HG03103 (cell line): ENCODE measurements around the gene WDR49.

Experiments
- ATAC-seq: cut with Tn5 transposase; IDR thresholded peaks from one replicate; pipeline ENCODE4 v1.9.1; 2021; ENCODE audit warnings: low read depth; ENCODE audit not compliant: unreplicated experiment

Gene WDR49

GRCh38 chr3:167653760-167654159 lies at the start of gene WDR49:
Gene WDR49, minus strand, starts transcription at chr3:167653942. Its CDS starts 517 bp downstream, at chr3:167653425.
- peak; percentile 43 for ATAC-seq

DNA sequence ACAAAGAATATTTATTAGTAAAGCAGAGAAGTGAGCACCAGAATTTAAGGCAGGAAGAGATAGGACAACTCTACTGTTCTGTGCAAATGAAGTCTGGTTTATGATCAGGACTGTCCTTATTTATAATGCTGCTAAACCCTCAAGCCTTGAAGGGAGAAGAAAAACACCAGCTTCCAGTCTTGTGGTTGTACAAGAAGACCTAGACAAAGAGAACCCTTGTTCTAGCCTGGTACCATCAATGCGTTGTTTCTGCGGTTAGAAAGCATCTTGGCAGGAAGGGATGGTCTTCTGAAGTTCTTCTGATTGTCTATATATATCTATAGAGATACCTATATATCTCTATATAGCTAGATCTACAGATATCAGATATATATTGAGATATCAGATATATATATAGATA lies 47.2 kb upstream of the WDR49 start:
- ATAC-seq: no peak

- ATAC-seq: no peak
Measured at GRCh38 chr3:167700046-167700445, 46.3 kb upstream of the WDR49 start.

DNA sequence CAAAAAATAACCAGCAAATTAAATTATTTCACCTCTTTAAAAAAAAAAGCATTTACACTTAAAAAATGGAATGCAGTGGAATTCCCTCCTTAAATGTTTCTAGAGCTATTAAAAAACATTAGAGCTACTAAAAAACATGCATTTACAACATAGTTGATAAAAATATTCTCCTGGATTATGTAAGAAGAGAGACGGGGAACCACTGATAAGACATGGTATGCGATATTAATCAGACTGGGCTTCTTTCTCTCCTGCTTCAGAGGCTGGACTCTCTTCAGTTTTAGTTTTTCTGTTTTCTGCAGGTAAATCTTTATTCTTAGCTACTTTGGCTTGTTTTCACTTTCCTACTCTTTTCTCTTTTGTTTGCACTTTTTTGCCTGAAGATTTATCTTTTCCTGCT lies 40.4 kb upstream of the WDR49 start:
- no peak for ATAC-seq

- peak; percentile 100 for ATAC-seq
Measured at GRCh38 chr3:167691366-167691765, 37.6 kb upstream of the WDR49 start.

GRCh38 chr3:167684388-167684993 lies 30.7 kb upstream of the WDR49 start:
- ATAC-seq: peak; percentile 77

- no peak for ATAC-seq
Measured at GRCh38 chr3:167679526-167679925, 25.8 kb upstream of the WDR49 start.

DNA sequence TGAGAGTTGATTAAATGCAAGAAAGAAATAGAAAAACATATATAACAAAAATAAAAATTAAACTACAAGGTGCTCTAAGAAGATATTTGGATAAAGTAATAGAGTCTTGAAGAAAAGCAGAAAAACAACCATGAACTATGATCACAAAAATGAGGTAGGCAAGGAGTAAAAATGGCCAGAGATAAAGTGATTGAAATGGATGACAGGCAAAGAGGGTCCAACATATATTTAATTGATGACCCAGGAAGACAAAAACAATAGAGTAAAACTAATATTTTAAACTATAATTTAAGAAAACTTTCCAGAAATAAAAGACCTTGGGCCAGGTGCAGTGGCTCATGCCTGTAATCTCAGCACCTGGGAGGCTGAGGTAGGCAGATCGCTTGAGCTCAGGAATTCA lies 22.1 kb upstream of the WDR49 start:
- no peak for ATAC-seq

GRCh38 chr3:167673221-167673620 lies 19.5 kb upstream of the WDR49 start:
- ATAC-seq: no peak

DNA sequence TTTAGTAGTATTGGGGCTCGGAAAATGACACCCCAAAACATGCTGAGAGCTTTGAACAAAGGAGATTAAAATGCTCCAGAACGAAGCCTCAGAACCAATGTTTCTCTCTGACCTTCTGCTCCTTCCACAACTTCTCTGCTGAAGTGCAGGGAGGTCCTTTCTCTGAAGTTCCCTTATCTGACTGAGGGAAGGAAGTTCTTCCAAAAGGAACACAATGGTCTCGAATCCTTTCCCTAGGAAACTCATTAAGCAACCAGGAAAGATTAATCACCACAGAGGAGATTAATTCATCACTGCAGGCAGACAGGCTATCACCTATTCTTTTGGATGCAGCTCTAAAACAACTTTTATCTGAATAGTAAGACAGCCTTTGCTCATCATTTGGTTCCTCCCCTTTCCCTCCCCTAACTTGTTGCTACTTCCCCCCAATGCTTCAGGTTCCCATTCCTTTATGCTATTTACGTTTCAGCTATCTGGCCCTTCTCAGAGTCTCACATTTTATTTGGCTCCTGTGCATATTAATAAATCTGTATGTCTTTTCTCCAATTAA lies 18.2 kb upstream of the WDR49 start:
- ATAC-seq: no peak

DNA sequence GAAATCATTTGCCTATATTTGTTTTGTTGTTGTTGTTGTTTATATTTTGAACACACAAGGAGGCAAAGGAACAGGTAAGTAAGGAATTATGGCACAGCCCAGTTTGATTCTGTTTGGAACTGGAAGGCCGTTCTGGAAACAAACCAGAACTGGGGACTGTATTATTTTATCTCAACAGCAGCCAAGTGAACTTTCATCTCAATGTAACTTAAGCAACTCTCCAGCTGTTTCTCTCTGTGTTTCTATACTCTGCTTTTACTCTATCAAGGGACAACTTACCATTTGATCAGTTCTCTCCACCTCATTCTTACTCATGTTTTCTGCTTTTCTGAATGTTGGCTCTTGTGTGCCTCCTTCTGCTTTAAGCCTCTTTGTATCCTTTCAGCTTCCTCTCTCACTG lies 16.0 kb upstream of the WDR49 start:
- ATAC-seq: no peak

DNA sequence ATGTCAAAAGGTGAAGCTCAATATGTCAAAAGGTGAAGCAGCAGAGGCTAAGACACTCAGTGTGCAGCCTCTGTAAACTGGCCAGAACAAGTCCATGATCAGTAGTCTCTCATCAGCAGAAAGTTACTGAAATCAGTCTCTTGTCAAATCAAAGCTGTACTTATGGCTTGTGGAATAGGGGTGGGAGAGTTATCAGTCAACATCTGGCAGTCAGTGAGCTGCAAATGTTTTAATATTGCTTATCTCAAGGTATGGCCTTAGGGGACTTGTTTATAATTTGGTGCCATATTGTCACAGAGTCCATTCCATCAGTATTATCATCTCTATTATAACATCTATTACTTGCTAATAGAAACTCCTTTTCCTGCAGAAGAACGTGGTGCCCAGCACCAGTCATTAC lies 14.9 kb upstream of the WDR49 start:
- no peak for ATAC-seq

DNA sequence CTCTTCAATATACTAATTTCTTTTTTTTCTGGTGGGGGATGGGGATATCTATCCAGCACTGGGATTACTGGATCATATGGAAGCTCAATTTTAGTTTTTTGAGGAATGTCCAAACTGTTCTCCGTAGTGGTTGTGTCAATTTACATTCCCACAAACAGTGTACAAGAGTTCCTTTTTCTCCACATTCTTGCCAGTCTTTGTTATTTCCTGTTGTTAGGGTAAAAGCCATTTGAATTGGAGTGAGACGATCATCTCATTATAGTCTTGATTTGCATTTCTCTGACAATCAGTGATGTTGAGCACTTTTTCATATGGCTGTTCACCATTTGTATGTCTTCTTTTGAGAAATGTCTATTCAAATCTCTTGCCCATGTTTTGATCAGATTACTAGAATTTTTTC lies 12.8 kb upstream of the WDR49 start:
- ATAC-seq: no peak

GRCh38 chr3:167662919-167663400 lies 9.2 kb upstream of the WDR49 start:
- ATAC-seq: no peak

GRCh38 chr3:167657684-167658225 lies 4.0 kb upstream of the WDR49 start:
- ATAC-seq: no peak

DNA sequence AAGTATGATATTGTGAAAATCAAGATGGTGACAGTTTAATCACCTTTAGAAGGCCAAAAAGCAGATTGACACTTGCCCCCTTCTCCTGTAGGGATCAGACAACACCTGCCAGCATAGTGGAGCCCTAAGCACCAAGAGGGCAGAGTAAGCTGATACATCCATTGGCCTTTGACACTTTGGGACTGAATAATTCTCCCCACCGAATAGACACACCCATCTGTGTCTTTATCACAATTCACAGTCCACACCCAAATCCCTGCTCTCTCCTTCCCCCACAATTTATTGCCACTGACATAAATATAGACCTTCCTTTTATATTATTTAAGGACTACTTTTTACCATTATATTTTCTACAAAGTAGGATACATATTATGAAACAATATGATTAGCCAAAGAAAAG lies 3.1 kb upstream of the WDR49 start:
- ATAC-seq: no peak

DNA sequence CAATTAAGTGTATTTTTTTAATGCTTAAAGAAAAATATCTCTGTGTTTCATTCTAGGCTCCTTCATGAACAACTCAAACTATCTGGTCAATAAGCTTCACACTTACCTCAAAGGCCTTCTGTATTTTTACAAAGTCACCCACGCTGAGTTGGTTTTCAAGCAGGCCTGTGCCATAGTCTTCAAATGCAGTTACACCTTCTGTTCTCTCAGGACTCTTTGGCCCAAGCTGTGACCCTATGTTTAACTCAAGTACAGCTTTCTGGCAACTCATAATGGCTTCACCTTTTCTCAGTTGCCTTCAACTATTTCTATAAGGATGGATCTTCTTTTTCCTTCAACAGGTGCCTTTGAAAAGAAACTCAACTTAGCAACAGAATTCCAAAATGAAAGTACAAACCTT lies 587 bp downstream of the WDR49 start:
- ATAC-seq: no peak

DNA sequence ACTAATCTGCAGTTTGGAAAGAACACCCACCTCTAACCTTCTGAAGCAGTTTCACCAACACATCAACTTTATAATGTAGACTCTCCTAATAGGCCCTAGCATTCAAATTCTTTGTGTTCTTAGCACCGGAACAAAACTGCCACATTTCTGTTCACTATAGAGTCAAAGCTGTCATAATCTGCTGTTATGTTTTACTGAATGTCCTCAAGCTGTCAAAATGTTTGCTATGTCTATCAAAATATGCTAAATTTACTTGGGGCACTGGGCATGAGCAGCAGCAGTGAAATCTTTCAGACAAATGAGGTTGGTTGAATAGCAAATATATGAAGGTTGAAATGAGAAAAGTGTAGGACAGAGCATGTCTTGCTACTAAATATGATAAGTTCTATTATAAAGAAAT lies 1.9 kb downstream of the WDR49 start:
- no peak for ATAC-seq

GRCh38 chr3:167650459-167650858 lies 3.3 kb downstream of the WDR49 start:
- no peak for ATAC-seq

GRCh38 chr3:167649746-167650145 lies 4.0 kb downstream of the WDR49 start:
- ATAC-seq: no peak

GRCh38 chr3:167644611-167645010 lies 9.1 kb downstream of the WDR49 start:
- no peak for ATAC-seq

DNA sequence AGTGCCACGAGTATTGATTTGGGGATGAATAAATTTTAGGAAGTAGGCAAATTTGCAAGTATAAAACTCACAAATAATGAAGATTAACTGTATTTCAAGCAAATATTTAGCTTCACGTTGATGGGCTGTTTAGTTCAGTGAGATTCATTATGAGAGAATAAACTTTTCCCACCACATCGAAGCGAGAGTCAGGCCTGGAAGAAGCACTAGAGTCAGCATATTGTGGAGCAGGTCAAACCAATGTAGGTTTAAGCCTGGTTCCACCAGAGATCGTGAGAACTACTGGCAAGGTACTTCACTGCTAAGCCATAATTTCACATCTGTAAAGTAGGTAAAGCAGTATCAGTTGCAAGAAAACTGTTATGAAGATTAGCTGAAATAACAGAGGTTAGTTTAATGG lies 22.3 kb downstream of the WDR49 start:
- no peak for ATAC-seq
